ENCODE data around the gene SASH1. TPM values are rescaled to one million over a fixed set of nuclear protein-coding genes. Genes with fewer than 3 reads are reported as not detected.

The SASH1 gene
- total and polyA plus RNA-seq, 2 of the 8 experiments (the other 6 are each of a cell fraction or from before 2014, with no cell fraction given), result 6.0 to 20.2 TPM

GRCh38 chr6:148404456-148405054 lies 61.9 kb downstream of the SASH1 start:
- Histone ChIP-seq H2BK120ac (replicated peaks; ENCODE audit: low read depth, low read length) (no peak overlapping the region), H3K23ac (ENCODE audit: insufficient read length) (no peak overlapping the region), H3K36me3 (ENCODE audit: control insufficient read depth in 2 of 4, insufficient read depth in 4 of 4, low read length in 3 of 4) (no peaks in the 10 kb centered on the region), H3K27ac (ENCODE audit: low read depth, low read length) (no peak overlapping the region), H2BK12ac (ENCODE audit: low read depth, low read length) (peak overlapping the region; percentile 2; the same call in 1 of the 2 replicates), H3K18ac (ENCODE audit: extremely low read depth, low read length) (peak overlapping the region; percentile 78; the same call in 1 of the 2 replicates), H3K79me1 (ENCODE audit: low read depth, low read length) (peaks cover 2% of the 10 kb centered on the region; the same call in 1 of the 2 replicates), H3K4me2 (ENCODE audit: insufficient read depth in 1 of 2, low read depth in 2 of 2, low read length in 2 of 2) (peak overlapping the region; percentile 12 to 53; a peak in 2 of 4 replicates), H3K9me3 (ENCODE audit: insufficient read depth in 2 of 2, low read depth in 1 of 2, low read length in 1 of 2) (no peaks in the 10 kb centered on the region), H3K4me3 (ENCODE audit: extremely low read depth in 1 of 4, insufficient read depth in 2 of 4, low read depth in 3 of 4, low read length in 4 of 4) (no peak overlapping the region), H3K9ac (replicated peaks in 1 of 4; ENCODE audit: extremely low read depth in 1 of 4, low read depth in 3 of 4, low read length in 3 of 4) (no peak overlapping the region), H3K4me1 (replicated peaks in 1 of 4; ENCODE audit: control insufficient read depth in 3 of 4, insufficient read depth in 4 of 4, low read length in 3 of 4) (peaks cover 2 to 12% (median 4%) of the 10 kb centered on the region in 4 experiments; a peak in 5 of 7 replicates), H3K79me2 (ENCODE audit: control insufficient read depth in 1 of 2, insufficient read depth in 2 of 2, low read length in 2 of 2) (peaks cover 0 to 13% of the 10 kb centered on the region in 2 experiments; a peak in 1 of 4 replicates), H3K14ac (ENCODE audit: insufficient read length) (no peak overlapping the region), H4K20me1 (replicated peaks in 1 of 2; ENCODE audit: control insufficient read depth in 1 of 2, insufficient read depth in 2 of 2, low read length in 2 of 2) (peaks cover 3 to 4% of the 10 kb centered on the region in 2 experiments), H3K56ac (replicated peaks; ENCODE audit: insufficient read length, low read depth, low read length) (no peak overlapping the region), H3K27me3 (replicated peaks in 1 of 4; ENCODE audit: control insufficient read depth in 3 of 4, extremely low read depth in 1 of 4, insufficient read depth in 3 of 4, low read length in 3 of 4) (no peaks in the 10 kb centered on the region), H4K91ac (replicated peaks; ENCODE audit: insufficient read length, low read length) (no peak overlapping the region), H3K4ac (replicated peaks; ENCODE audit: insufficient read length, low read depth, low read length) (no peak overlapping the region), H2BK15ac (ENCODE audit: low read length) (no peak overlapping the region), H2BK20ac (ENCODE audit: low read length) (no peak overlapping the region), H2BK5ac (ENCODE audit: low read depth, low read length) (0 out of 2 replicates have a peak overlapping the region, but pooled peaks have one; percentile 2), H3K23me2 (ENCODE audit: low read depth, low read length) (no peaks in the 10 kb centered on the region), H4K8ac (ENCODE audit: extremely low read depth, insufficient read depth, low read length) (no peak overlapping the region), H2AK5ac (ENCODE audit: low read depth, low read length) (peak overlapping the region; percentile 89; the same call in 1 of the 2 replicates), H2AFZ (ENCODE audit: low read length) (no peak overlapping the region), H4K5ac (ENCODE audit: insufficient read length, low read depth, low read length) (no peak overlapping the region)
- ChIA-PET POLR2A (ENCODE audit: partially characterized antibody) (interaction anchor here (1.0 to 1.5 kb wide), 2 partner anchors 12 to 18 kb away, joined by 3 read pairs; no protein-coding TSS in a partner anchor), CTCF (ENCODE audit: partially characterized antibody) (no interaction called here)
- DNase-seq (ENCODE audit: low read depth in 1 of 2, low spot score in 2 of 2) (no peak), FAIRE-seq (no peak)
- WGBS, 2 experiments (ENCODE audit: extremely low coverage in 1 of 2, insufficient coverage in 1 of 2, insufficient read length in 1 of 2, insufficient replicate concordance in 2 of 2, low coverage in 1 of 2, low lambda C conversion rate in 2 of 2, missing lambda C conversion rate in 1 of 2), result 79% methylated on average over 4 of the region's 10 CpGs; no CpG with 5 or more reads in 1 of the 2 experiments
- TF ChIP-seq SAP30 (IDR thresholded peaks at IDR 0.05; ENCODE audit: insufficient read depth, insufficient replicate concordance, low read length) (no peak), SUZ12 (IDR thresholded peaks at IDR 0.05; ENCODE audit: low read length) (no peak), YY1 (IDR thresholded peaks at IDR 0.05; ENCODE audit: low read depth, low read length) (no peak), KDM4A (IDR thresholded peaks at IDR 0.05; ENCODE audit: low read depth, low read length, severe bottlenecking) (no peak), RAD21 (IDR thresholded peaks at IDR 0.05 in 1 of 2, conservative IDR thresholded peaks at IDR 0.05 in 1 of 2; ENCODE audit: low read depth in 2 of 2, low read length in 2 of 2) (no peak), SP1 (IDR thresholded peaks at IDR 0.05; ENCODE audit: low read depth, low read length) (no peak), GABPA (IDR thresholded peaks at IDR 0.05; ENCODE audit: borderline replicate concordance, insufficient read depth, low read length) (no peak)

All from H1 (cell line).